Measurements from ENCODE around the gene KANSL3. TPM values are rescaled to one million over a fixed set of nuclear protein-coding genes. Genes with fewer than 3 reads are reported as not detected.

KANSL3 gene
- total and polyA plus RNA-seq, 7 donors: 25.9 to 101 (median 50.3) TPM

GRCh38 chr2:96625571-96626552 is 12.2 kb downstream of the KANSL3 start:
- 36 to 54% (median 38%) methylated on average over 5 of the region's 5 CpGs for WGBS, 3 donors
- ATAC-seq: no peak
- Histone ChIP-seq H3K27ac (peak overlapping the region; percentile 2), H3K4me3 (no peak overlapping the region), H3K27me3 (ENCODE audit: insufficient read depth in 3 of 3, low read length in 2 of 3) (no peaks in the 10 kb centered on the region), H3K9me3 (no peaks in the 10 kb centered on the region), H3K4me1 (peaks cover 55% of the 10 kb centered on the region), H3K36me3 (ENCODE audit: insufficient read depth in 1 of 2, low read depth in 1 of 2) (peaks cover 7 to 71% of the 10 kb centered on the region in 2 donors)
- no peak for TF ChIP-seq CTCF (IDR thresholded peaks at IDR 0.05)
- intact Hi-C loops (cut with DNase I): no loop called here
- no peak for DNase-seq

- TF ChIP-seq CTCF (IDR thresholded peaks at IDR 0.05): no peak
- intact Hi-C loops (cut with DNase I): no loop called here
- DNase-seq: no peak
- ATAC-seq: no peak
- Histone ChIP-seq H3K4me1 (peaks cover 43% of the 10 kb centered on the region), H3K27me3 (ENCODE audit: insufficient read depth in 3 of 3, low read length in 2 of 3) (no peaks in the 10 kb centered on the region), H3K27ac (peak overlapping the region; percentile 17), H3K4me3 (no peak overlapping the region), H3K9me3 (no peaks in the 10 kb centered on the region), H3K36me3 (ENCODE audit: insufficient read depth in 1 of 2, low read depth in 1 of 2) (peaks cover 0 to 67% of the 10 kb centered on the region in 2 donors)
- 94 to 96% (median 94%) methylated on average over 3 of the region's 3 CpGs for WGBS, 3 donors
These were observed 15.0 kb downstream of the KANSL3 start for GRCh38 chr2:96623116-96623515.

GRCh38 chr2:96622544-96622943 is 15.6 kb downstream of the KANSL3 start:
- H3K4me1 ChIP-seq: peaks cover 48% of the 10 kb centered on the region
- H3K27ac ChIP-seq: no peak overlapping the region
- intact Hi-C loops (cut with DNase I): no loop called here
- no peaks in the 10 kb centered on the region for H3K27me3 ChIP-seq (ENCODE audit: insufficient read depth in 3 of 3, low read length in 2 of 3)
- WGBS, 3 donors: 93 to 98% (median 97%) methylated on average over 3 of the region's 3 CpGs
- H3K9me3 ChIP-seq: no peaks in the 10 kb centered on the region
- H3K36me3 ChIP-seq (ENCODE audit: insufficient read depth in 1 of 2, low read depth in 1 of 2): peaks cover 0 to 62% of the 10 kb centered on the region in 2 donors
- no peak for TF ChIP-seq CTCF (IDR thresholded peaks at IDR 0.05)
- DNase-seq (no peak), ATAC-seq (peak in 2 of 4 donors; percentile 20 to 26)
- no peak overlapping the region for H3K4me3 ChIP-seq

GRCh38 chr2:96618596-96619283 is 19.4 kb downstream of the KANSL3 start:
- H3K27me3 ChIP-seq (ENCODE audit: insufficient read depth in 3 of 3, low read length in 2 of 3): no peaks in the 10 kb centered on the region
- H3K4me3 ChIP-seq: no peak overlapping the region
- WGBS, 3 donors: 82 to 86% (median 82%) methylated on average over 8 of the region's 8 CpGs
- intact Hi-C loops (cut with DNase I): no loop called here
- no peak for DNase-seq
- peaks cover 4 to 57% of the 10 kb centered on the region in 2 donors for H3K36me3 ChIP-seq (ENCODE audit: insufficient read depth in 1 of 2, low read depth in 1 of 2)
- H3K9me3 ChIP-seq: no peaks in the 10 kb centered on the region
- no peak for ATAC-seq
- H3K27ac ChIP-seq: peak overlapping the region; percentile 79
- TF ChIP-seq CTCF (IDR thresholded peaks at IDR 0.05): no peak
- peaks cover 44% of the 10 kb centered on the region for H3K4me1 ChIP-seq
